Gastrocnemius medialis (tissue), 4 donors: ENCODE measurements around the gene ERICH2.
A peak's percentile ranks its signal among the peaks of the same experiment; 100 is the strongest.

Experiments
- CTCF ChIP-seq, 5 experiments: fragments of 450-650 bp in 3 of 5; fragments of 200-600 bp in 2 of 5; sonication (generic) in 2 of 5; IDR thresholded peaks in 4 of 5; conservative IDR thresholded peaks in 1 of 5; 1 replicate in 4 of 5; 2 replicates in 1 of 5; pipeline ENCODE4 v1.5.1; 2016 to 2019; ENCODE audit warnings: antibody characterized with exemption in 5 of 5, mild to moderate bottlenecking in 3 of 5, moderate library complexity in 3 of 5
- POLR2A ChIP-seq, 2 donors: fragments of 450-650 bp; IDR thresholded peaks; one replicate each; pipeline ENCODE4 v1.6.1; 2017; ENCODE audit warnings: antibody characterized with exemption in 2 of 2, mild to moderate bottlenecking in 2 of 2, moderate library complexity in 2 of 2

DNA sequence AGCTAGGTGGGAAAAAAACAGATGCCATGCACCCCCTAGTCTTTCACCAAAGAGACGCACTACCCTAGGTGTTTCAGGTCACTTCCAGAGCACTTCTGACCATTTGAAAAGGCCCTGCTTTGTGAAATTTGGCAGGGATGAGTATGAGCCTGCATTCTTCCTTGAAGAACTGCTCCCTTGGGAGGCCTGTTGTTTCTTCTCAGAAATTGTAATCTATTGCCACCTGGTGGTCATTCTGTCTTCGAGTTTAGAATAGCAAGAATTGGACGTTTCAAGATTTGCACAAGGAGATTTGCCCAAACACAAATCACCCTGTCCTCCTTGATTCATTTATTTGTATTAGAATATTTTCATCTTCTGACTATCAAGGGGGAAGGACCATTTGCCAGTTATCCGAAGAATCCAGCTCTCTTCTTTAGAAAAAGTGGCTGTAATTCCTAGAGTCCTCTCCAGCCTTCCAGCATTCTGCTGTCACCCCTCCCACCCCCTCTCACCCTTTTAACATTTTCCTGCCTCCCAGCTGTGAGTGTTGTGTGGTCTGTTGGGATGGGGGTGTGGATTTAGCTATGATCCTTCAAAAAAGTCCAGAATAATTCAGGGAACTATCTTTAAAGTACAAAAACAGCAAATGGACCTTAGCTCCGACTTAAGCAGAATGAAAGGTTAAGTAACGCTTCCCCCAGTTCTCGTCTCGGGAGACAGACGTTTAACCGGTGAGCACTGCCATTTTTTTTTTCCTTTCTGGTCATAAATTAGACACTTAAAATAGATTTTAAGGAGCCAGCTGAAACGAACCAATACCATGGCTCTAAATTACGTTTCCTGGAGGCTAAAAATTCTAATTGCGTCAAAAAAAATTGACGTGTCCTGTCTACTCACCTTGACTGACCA is 42.8 kb downstream of the ERICH2 start:
- peak; percentile 40 to 70 (median 68) for TF ChIP-seq CTCF (IDR thresholded peaks at IDR 0.05 in 4 of 5, conservative IDR thresholded peaks at IDR 0.05 in 1 of 5)
- TF ChIP-seq POLR2A (IDR thresholded peaks at IDR 0.05), result no peak
